ENCODE data around the gene REP15. TPM values are rescaled to one million over a fixed set of nuclear protein-coding genes. Genes with fewer than 3 reads are reported as not detected.
"Not testable (repeated sequence)": the region's sequence is repeated elsewhere in the genome, so short reads cannot be mapped to it uniquely, and the experiment has no call there.

Gene REP15
- polyA plus RNA-seq, 3 donors from 2014 or later: not detected

DNA sequence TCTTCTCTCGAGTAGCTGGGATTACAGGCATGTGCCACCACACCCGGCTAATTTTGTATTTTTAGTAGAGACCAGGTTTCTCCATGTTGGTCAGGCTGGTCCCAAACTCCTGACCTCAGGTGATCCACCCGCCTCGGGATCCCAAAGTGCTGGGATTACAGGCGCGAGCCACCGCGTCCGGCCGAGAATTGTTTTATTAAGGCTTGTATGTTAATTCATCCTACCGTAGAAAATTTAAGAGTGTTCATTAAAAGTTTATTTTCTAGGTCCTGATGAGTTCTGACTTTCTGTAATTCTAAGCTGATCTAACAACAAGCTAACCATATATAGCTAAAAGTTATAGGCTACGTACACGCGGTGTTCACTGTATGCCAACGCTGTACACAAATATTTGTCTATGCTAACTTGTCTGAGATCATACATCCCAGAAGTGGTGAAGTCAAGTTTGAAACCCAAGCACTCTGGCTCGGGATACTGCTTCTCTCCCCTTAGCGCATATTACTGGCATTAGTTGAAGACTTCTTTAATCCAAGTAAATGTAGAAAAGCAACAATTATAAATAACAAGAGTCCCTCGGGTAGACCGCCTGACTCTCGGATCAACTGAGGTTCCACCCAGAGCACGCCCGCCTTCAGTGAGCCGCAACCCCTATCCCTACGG, 13.8 kb downstream of the REP15 start:
- Mint-ChIP-seq H3K4me1 (peaks cover 32 to 45% of the 10 kb centered on the region in 2 donors), H3K4me3 (peak overlapping the region; percentile 95 to 100 (median 98)), H3K27ac (peak overlapping the region; percentile 91 to 99 (median 95)), H3K36me3 (no peaks in the 10 kb centered on the region), H3K9me3 (no peaks in the 10 kb centered on the region), H3K27me3 (ENCODE audit: low read depth in 3 of 3) (peaks cover 0 to 15% (median 9%) of the 10 kb centered on the region in 3 donors)
- DNase-seq: no peak

DNA sequence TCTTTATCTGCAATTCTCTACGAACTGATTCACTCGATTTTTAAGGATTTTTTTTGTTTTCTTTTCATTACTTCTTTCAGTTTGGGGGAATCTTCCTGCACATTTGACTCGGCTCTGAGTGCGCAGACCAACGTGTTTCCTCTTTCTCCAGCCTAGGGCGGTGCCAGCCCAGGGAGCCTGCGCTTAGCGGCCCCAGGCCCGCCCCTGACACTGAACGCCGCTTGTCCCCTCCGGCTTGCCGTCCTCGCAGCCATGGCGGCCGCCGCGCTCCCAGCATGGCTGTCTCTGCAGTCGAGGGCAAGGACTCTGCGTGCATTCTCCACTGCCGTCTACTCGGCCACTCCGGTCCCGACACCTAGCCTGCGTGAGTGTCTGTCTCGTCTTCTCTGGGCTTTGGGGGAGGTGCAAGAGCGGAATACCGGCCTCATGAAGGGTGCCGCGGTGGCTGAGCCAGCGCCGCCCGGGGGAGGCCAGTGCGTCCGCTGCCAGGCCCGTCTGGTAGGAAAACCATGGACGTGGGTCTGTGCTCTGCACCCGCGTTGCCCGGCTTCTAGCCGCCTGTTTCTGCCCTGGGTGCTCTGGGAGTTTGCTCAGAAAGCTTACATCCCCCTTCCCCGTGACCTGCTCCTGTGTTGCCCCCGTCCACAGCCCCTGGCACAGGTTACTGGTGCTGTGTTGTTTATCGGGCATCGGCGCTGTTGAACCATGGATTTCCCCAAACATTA, 14.5 kb downstream of the REP15 start, which contains the start of gene MRPS35:
Gene MRPS35, plus strand, starts transcription at position 241 of the 725 bp plus-strand sequence. Its CDS starts 12 bp downstream, at position 253.
- Mint-ChIP-seq H3K9me3 (no peaks in the 10 kb centered on the region), H3K36me3 (no peaks in the 10 kb centered on the region), H3K4me3 (peak within 1 kb of the TSS; percentile 95 to 100 (median 98)), H3K27ac (peak within 1 kb of the TSS; percentile 91 to 99 (median 95)), H3K4me1 (peaks cover 32 to 45% of the 10 kb centered on the region in 2 donors), H3K27me3 (ENCODE audit: low read depth in 3 of 3) (peaks cover 0 to 15% (median 9%) of the 10 kb centered on the region in 3 donors)
- DNase-seq: peak; percentile 87 to 89 (median 88)

DNA sequence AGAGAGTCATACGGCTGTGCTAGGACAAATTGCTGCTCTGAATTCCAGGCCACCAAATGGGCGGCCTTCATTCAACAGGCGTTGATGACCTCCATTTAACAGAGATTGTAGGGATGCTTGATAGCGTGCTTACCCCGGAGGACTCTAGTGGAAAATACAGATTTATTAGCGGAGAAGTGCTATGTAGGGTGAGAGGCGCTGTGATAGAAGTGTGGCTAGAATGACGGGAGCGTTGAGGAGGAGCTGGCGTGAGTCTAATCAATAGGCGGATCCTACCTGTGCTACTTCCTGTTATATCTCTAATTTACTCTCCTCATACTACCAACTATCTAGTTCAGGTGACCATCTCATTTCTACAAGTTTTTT, 15.1 kb downstream of the REP15 start:
- Mint-ChIP-seq H3K36me3 (no peaks in the 10 kb centered on the region), H3K4me1 (peaks cover 32 to 45% of the 10 kb centered on the region in 2 donors), H3K4me3 (peak overlapping the region; percentile 95 to 100 (median 98)), H3K9me3 (no peaks in the 10 kb centered on the region), H3K27ac (peak overlapping the region; percentile 91 to 97 (median 94)), H3K27me3 (ENCODE audit: low read depth in 3 of 3) (peaks cover 0 to 15% (median 9%) of the 10 kb centered on the region in 3 donors)
- peak in 1 of 3 donors; percentile 19 for DNase-seq

DNA sequence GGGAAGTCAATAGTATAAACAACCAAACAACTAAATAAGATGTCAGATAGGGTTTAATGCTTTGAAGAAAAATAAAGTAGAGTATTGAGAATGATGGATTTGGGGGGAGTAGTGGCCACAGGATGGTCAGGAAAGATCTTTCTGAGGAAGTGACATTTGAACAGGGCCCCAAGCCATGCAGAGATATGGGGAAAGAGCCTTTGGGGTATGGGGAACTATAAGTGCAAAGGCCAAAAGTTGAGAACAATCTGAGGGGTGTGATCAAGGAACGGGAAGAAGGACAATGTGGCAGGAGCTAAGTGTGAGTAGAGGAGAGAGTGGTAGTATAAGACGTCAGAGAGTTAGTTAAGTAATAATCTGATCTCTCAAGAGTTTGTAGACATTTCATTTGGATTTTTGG, 15.7 kb downstream of the REP15 start:
- H3K4me3 Mint-ChIP-seq: peak overlapping the region; percentile 95 to 100 (median 98)
- no peak for DNase-seq
- H3K4me1 Mint-ChIP-seq: peaks cover 32 to 45% of the 10 kb centered on the region in 2 donors
- H3K27ac Mint-ChIP-seq: peak overlapping the region in 3 of 6 donors; percentile 2 to 93 (median 6)
- no peaks in the 10 kb centered on the region for H3K36me3 Mint-ChIP-seq
- peaks cover 0 to 15% (median 9%) of the 10 kb centered on the region in 3 donors for H3K27me3 Mint-ChIP-seq (ENCODE audit: low read depth in 3 of 3)
- no peaks in the 10 kb centered on the region for H3K9me3 Mint-ChIP-seq

DNA sequence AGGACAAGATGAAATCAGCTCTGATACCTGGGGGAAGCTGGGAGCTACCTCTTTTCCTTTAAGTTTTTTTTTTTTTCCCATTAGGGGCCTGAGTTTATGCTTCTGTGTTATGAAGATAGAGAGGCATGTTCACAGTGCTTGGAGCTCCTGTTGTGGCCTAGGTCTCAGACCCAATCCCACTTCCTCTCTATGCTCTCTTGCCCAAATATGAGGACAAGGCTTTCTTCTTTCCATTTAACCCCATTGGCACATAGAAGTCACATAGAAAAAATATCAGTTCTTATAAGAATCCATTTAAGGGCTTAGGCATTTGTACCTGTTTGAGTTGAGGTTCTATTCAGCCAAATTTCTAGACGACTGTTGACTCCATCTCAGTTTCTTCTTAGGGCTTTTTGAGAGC, 27.0 kb downstream of the REP15 start:
- Mint-ChIP-seq H3K27me3 (ENCODE audit: low read depth in 3 of 3) (peaks cover 0 to 2% (median 0%) of the 10 kb centered on the region in 3 donors), H3K36me3 (peaks cover 3 to 12% (median 4%) of the 10 kb centered on the region in 3 donors), H3K9me3 (no peaks in the 10 kb centered on the region), H3K27ac (no peak overlapping the region), H3K4me3 (no peak overlapping the region), H3K4me1 (peaks cover 0 to 3% of the 10 kb centered on the region in 2 donors)
- no peak for DNase-seq

DNA sequence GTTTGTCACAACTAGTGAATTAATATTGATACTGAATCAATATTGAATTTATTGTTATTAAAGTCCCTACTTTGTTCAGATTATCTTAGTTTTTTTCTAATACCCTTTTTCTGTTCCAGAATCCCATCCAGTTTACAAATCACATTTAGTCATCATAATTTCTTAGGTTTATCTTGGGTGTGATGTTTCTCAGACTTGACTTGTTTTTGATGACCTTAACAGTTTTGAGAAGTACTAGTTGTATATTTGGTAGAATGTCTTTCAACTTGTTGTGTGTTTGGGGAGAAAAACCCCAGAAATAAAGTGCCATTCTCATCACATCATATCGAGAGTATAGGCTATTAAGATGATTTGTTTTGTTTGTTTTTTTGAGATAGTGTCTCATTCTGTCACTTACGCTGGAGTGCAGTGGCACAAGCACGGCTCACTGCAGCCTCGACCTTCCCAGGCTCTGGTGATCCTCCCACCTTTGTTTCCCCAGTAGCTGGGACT, 33.9 kb downstream of the REP15 start:
- Mint-ChIP-seq H3K27me3 (ENCODE audit: low read depth in 3 of 3) (no peaks in the 10 kb centered on the region), H3K27ac (no peak overlapping the region), H3K36me3 (peaks cover 12 to 29% (median 14%) of the 10 kb centered on the region in 3 donors), H3K9me3 (no peaks in the 10 kb centered on the region), H3K4me1 (no peaks in the 10 kb centered on the region), H3K4me3 (no peak overlapping the region)
- no peak for DNase-seq

DNA sequence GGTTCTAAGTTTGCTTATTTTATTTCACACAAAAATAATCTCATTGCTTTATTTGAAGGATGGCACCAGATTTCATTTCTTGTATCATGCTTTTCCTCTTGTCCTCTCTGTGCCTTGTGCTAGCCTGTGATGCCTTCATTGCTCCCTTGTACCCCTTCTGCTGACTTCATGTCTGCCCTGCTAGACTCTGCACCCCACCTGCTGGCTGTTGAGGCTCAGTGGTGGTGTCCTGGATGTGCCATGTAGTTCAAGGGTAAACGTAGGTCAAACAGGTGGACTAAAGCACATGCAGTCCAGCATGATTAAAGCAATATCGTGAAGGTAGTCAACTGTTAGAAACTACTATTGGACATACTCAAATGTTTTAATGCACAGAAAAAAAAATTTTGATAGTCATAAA, 36.0 kb downstream of the REP15 start:
- H3K27ac Mint-ChIP-seq: no peak overlapping the region
- H3K27me3 Mint-ChIP-seq (ENCODE audit: low read depth in 3 of 3): no peaks in the 10 kb centered on the region
- H3K4me1 Mint-ChIP-seq: no peaks in the 10 kb centered on the region
- DNase-seq: no peak
- peaks cover 14 to 34% (median 21%) of the 10 kb centered on the region in 3 donors for H3K36me3 Mint-ChIP-seq
- no peaks in the 10 kb centered on the region for H3K9me3 Mint-ChIP-seq
- H3K4me3 Mint-ChIP-seq: no peak overlapping the region

DNA sequence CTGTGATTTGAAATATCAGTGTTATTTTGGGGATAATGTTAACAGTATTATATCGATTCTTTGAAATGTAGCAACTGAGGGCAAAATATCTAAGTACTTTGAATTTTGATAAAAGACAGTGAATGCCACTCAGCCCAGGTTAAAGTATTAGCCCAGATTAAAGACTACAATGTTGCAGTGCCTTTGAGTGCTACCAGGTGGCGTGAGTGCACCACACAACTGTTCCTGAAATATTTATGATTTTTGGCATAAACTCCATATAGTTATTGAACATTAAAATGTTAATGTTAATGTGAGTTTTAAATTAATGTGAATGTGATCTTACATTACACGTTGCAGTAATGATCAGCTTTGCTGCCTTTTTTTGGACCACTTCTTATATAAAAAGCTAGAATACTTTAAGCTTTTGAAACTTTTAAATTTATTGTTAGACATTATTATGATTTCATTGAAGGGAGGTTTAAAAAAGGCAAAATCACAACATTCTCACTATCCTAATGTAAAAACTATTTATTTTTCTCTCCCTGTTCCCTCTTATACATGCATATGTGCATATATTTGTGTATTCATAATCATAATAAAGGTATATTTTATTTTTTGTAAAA, 36.9 kb downstream of the REP15 start:
- Mint-ChIP-seq H3K4me3 (no peak overlapping the region), H3K36me3 (peaks cover 16 to 37% (median 25%) of the 10 kb centered on the region in 3 donors), H3K27me3 (ENCODE audit: low read depth in 3 of 3) (no peaks in the 10 kb centered on the region), H3K27ac (no peak overlapping the region), H3K9me3 (no peaks in the 10 kb centered on the region), H3K4me1 (no peaks in the 10 kb centered on the region)
- peak in 2 of 3 donors; percentile 4 to 20 for DNase-seq

DNA sequence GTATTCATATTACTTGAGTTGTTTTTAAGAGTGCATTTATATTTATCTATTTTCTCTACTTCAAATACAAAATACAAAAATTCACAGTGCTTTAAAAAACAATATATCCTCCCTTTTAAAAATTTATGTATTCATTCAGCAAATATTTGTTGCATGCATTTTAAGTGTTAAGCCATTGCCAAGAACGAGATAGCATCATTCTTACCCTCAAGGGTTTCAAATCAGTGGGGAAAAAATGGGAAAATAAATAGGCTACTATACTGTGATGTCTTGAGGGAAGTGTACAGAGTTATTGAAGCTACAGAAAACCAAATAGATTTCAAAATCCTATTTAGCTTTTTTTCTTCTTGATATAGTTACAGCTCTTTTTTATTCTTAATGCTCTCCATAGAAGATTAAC, 37.5 kb downstream of the REP15 start:
- peaks cover 16 to 37% (median 25%) of the 10 kb centered on the region in 3 donors for H3K36me3 Mint-ChIP-seq
- no peak overlapping the region for H3K27ac Mint-ChIP-seq
- no peaks in the 10 kb centered on the region for H3K9me3 Mint-ChIP-seq
- H3K4me1 Mint-ChIP-seq: no peaks in the 10 kb centered on the region
- no peak for DNase-seq
- H3K27me3 Mint-ChIP-seq (ENCODE audit: low read depth in 3 of 3): no peaks in the 10 kb centered on the region
- H3K4me3 Mint-ChIP-seq: no peak overlapping the region

DNA sequence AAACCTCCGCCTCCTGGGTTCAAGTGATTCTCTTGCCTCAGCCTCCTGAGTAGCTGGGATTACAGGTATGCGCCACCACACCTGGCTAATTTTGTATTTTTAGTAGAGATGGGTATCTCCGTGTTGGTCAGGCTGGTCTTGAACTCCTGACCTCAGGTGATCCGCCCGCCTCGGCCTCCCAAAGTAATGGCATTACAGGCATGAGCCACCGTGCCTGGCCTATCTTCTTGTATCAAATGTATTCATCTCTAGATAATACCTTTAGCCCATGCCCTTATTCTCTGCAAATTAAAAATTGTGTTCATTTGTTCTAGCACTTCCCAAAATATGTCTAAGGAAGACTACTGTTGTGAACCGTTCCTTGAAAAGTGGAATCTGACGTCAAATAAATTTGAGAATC, 38.1 kb downstream of the REP15 start:
- DNase-seq: not testable (repeated sequence)

DNA sequence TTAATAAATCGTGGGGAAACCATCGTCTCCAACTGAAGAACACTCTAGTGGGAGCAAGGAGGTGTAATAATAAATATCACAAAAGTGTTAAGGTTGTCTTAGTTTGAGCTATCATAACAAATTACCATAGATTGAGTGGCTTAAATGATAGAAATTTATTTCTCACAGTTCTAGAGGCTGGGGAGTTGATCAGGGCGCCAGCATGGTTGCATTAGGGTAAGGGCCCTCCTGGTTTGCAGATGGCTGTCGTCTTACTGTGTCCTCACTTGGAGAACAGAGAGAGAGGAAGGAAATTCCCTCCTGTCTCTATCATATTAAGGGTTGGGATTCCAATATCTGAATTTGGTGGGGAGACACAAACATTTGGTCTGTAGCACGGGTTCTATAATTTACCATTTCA, 47.4 kb downstream of the REP15 start:
- no peak overlapping the region for H3K4me3 Mint-ChIP-seq
- H3K27me3 Mint-ChIP-seq (ENCODE audit: low read depth in 3 of 3): peaks cover 0 to 4% (median 0%) of the 10 kb centered on the region in 3 donors
- no peak overlapping the region for H3K27ac Mint-ChIP-seq
- no peaks in the 10 kb centered on the region for H3K9me3 Mint-ChIP-seq
- no peaks in the 10 kb centered on the region for H3K4me1 Mint-ChIP-seq
- peaks cover 10 to 34% (median 17%) of the 10 kb centered on the region in 3 donors for H3K36me3 Mint-ChIP-seq
- DNase-seq: no peak

More for the DNA sequence above, 38.1 kb downstream of the REP15 start:
- H3K4me1 Mint-ChIP-seq; H3K27ac Mint-ChIP-seq; H3K9me3 Mint-ChIP-seq; H3K4me3 Mint-ChIP-seq; H3K27me3 Mint-ChIP-seq (ENCODE audit: low read depth in 3 of 3): not testable (repeated sequence)
- peaks cover 16 to 35% (median 23%) of the 10 kb centered on the region in 3 donors for H3K36me3 Mint-ChIP-seq

DNA sequence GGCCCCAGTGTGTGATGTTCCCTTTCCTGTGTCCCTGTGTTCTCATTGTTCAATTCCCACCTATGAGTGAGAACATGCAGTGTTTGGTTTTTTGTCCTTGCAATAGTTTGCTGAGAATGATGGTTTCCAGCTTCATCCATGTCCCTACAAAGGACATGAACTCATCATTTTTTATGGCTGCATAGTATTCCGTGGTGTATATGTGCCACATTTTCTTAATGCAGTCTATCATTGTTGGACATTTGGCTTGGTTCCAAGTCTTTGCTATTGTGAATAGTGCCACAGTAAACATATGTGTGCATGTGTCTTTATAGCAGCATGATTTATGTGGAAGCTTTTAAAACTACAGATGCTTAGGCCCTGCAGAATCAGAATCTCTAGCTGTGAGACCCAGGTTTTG, 49.5 kb downstream of the REP15 start:
- DNase-seq; H3K4me1 Mint-ChIP-seq; H3K9me3 Mint-ChIP-seq; H3K27ac Mint-ChIP-seq; H3K27me3 Mint-ChIP-seq (ENCODE audit: low read depth in 3 of 3); H3K4me3 Mint-ChIP-seq: not testable (repeated sequence)
- peaks cover 3 to 29% (median 17%) of the 10 kb centered on the region in 3 donors for H3K36me3 Mint-ChIP-seq

Data from immature natural killer cell (primary cell).